ENCODE measurements around the gene PLIN5.
A peak's percentile ranks its signal among the peaks of the same experiment; 100 is the strongest.

PLIN5 gene

GRCh38 chr19:4474514-4475022 lies 60.5 kb downstream of the PLIN5 start:
- peak; percentile 46 for DNase-seq

- DNase-seq, result no peak
Measured at GRCh38 chr19:4473763-4474513, 61.1 kb downstream of the PLIN5 start.

- no peak for DNase-seq
Measured at GRCh38 chr19:4473011-4473762, 61.8 kb downstream of the PLIN5 start.

Measured in activated CD4-positive, alpha-beta T cell treated with anti-CD3 and anti-CD28 coated beads, Interleukin-10, Interleukin-2, amounts not matched to agents 100 ng/mL and 50 ng/mL, durations not matched to agents 16 hours and 8 hours (primary cell).